K562 (cell line): ENCODE measurements around the gene TTLL9. TPM values are rescaled to one million over a fixed set of nuclear protein-coding genes. Genes with fewer than 3 reads are reported as not detected.

Source experiments
- HDAC3 ChIP-seq: fragments of 450-650 bp; IDR thresholded peaks from 2 replicates; pipeline ENCODE4 v1.6.1; 2018; ENCODE audit warnings: borderline replicate concordance, mild to moderate bottlenecking, moderate library complexity; ENCODE audit not compliant: partially characterized antibody
- MTF1 ChIP-seq: fragments of 250-450 bp; sonication (Bioruptor Pico); IDR thresholded peaks from 2 replicates; pipeline ENCODE4 v1.9.0; 2021; ENCODE audit warnings: moderate library complexity, mild to moderate bottlenecking, inconsistent platforms, borderline replicate concordance
- NFATC3 ChIP-seq: fragments of 450-650 bp; IDR thresholded peaks from 2 replicates; pipeline ENCODE4 v1.6.1; 2017; ENCODE audit warnings: mild to moderate bottlenecking
- NFXL1 ChIP-seq: fragments of 450-650 bp; formaldehyde crosslinking; IDR thresholded peaks from 2 replicates; pipeline ENCODE4 v1.4.0; 2021; ENCODE audit warnings: mild to moderate bottlenecking
- POLR2H ChIP-seq: IDR thresholded peaks from 2 replicates; pipeline ENCODE4 v1.6.1; 2016; ENCODE audit warnings: missing genetic modification characterization, low read depth, mild to moderate bottlenecking, control low read depth, missing compliant biosample characterization, moderate library complexity
- SAFB ChIP-seq: fragments of 200-400 bp; formaldehyde crosslinking; IDR thresholded peaks from 2 replicates; pipeline ENCODE4 v1.6.1; 2017; ENCODE audit warnings: low read depth, low read length, borderline replicate concordance
- STAT5B ChIP-seq: fragments of 250-450 bp; sonication (Bioruptor Pico); IDR thresholded peaks from 2 replicates; pipeline ENCODE4 v1.8.0; 2021; ENCODE audit warnings: mild to moderate bottlenecking, inconsistent platforms
- ZC3H8 ChIP-seq: fragments of 450-650 bp; IDR thresholded peaks from 2 replicates; pipeline ENCODE4 v1.6.1; 2017
- ZNF586 ChIP-seq: fragments of 450-650 bp; formaldehyde crosslinking; conservative IDR thresholded peaks from 2 replicates; pipeline ENCODE4 v1.4.0; 2020; ENCODE audit warnings: mild to moderate bottlenecking, moderate library complexity
- polyA plus RNA-seq, 8 experiments: library from polyadenylated mRNA; depleted of rRNA in 4 of 8; stranded (reverse) in 5 of 8; unstranded in 3 of 8; fragments of >200 nt; fragmentation: Nextera tagmentation in 2 of 8; fragmentation: Illumina TruSeq in 1 of 8; extraction: Ambion mirVana in 2 of 8; extraction: Trizol in 1 of 8; gene quantifications; 2 replicates each; pipeline versions ENCODE4 v1.2.1 to v1.2.3, GENCODE V29; 2011 to 2014; ENCODE audit warnings: inconsistent platforms in 1 of 8, missing spikeins in 1 of 8
- total RNA-seq, 7 experiments: library from RNA; depleted of rRNA in 6 of 7; stranded (reverse); fragments of >200 nt in 6 of 7; fragmentation: Illumina TruSeq in 2 of 7; extraction: Trizol in 2 of 7; gene quantifications; 2 replicates each; pipeline versions ENCODE4 v1.2.1 to v1.2.3, GENCODE V29; 2011 to 2021; ENCODE audit warnings: low replicate concordance in 1 of 7
- TF ChIP-seq, protein P1 (sequence below): fragments of 250-450 bp; sonication (Bioruptor Pico); IDR thresholded peaks from 2 replicates; pipeline ENCODE4 v1.5.0; 2021; ENCODE audit warnings: mild to moderate bottlenecking, moderate library complexity
- TF ChIP-seq, protein P2 (sequence below): fragments of 450-650 bp; IDR thresholded peaks from 2 replicates; pipeline ENCODE4 v1.6.1; 2018; ENCODE audit warnings: mild to moderate bottlenecking, low read depth; ENCODE audit not compliant: partially characterized antibody
- TF ChIP-seq, protein P3 (sequence below): sonication (generic); formaldehyde crosslinking; IDR thresholded peaks from 2 replicates; pipeline ENCODE4 v1.8.1; 2023; ENCODE audit warnings: mild to moderate bottlenecking, missing genetic modification reagents
- TF ChIP-seq, protein P4 (sequence below): fragments of 250-450 bp; sonication (Bioruptor Pico); IDR thresholded peaks from 2 replicates; pipeline ENCODE4 v1.4.0; 2020; ENCODE audit warnings: mild to moderate bottlenecking, moderate library complexity, borderline replicate concordance

The TTLL9 gene
- total and polyA plus RNA-seq, 9 of the 15 experiments (the other 6 are each of a cell fraction or from before 2014, with no cell fraction given) = 0.06 to 0.07 TPM; not detected in 7

DNA sequence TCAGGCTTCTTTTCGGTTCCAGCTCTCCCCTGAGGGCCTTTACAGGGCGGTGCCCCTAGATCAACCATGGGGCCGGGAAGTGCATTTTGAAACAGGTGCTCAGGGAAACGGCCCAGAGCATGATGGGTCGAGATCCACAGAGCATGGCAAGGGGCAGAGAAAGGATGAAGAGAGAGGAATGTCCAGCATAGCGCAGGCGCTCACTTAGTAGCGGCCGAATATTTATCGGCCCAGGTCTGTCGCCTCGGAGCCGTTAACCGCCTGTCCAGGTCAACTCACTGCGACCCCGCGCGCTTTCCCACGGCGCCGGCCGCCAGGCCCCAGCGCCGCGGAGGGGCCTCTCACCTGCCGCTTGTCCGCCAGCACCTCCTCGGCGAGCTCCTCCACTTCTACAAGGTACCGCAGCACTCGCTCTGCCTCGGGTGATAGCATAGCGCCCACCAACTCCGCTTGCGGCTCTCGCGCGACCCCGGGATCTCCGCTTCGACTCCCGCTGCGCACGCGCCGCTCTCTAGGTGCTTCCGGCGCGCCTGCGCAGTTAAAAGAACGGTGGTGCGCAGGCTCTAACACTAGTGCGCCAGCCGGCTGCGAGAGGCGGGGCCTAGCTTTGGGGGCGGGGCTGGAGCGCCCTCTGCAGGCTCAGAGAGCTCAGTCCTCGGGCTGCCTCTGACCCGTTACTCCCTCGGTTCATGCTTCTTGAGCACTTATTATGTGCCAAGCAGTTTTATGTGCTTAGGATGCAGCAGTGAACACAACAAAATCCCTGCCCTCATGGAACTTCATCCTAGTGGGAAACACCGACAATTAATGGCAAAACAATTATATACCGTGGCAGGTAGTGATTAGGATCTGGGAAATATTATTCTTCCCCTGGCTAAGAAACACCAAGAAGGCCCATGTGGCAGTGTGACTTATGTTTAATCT is 81.4 kb downstream of the TTLL9 start, which contains the start of gene PDRG1 (continued):
- TF ChIP-seq NFATC3 = no peak
- TF ChIP-seq NFXL1 (CRISPR knock-in tag) = no peak
- TF ChIP-seq, protein P1, sequence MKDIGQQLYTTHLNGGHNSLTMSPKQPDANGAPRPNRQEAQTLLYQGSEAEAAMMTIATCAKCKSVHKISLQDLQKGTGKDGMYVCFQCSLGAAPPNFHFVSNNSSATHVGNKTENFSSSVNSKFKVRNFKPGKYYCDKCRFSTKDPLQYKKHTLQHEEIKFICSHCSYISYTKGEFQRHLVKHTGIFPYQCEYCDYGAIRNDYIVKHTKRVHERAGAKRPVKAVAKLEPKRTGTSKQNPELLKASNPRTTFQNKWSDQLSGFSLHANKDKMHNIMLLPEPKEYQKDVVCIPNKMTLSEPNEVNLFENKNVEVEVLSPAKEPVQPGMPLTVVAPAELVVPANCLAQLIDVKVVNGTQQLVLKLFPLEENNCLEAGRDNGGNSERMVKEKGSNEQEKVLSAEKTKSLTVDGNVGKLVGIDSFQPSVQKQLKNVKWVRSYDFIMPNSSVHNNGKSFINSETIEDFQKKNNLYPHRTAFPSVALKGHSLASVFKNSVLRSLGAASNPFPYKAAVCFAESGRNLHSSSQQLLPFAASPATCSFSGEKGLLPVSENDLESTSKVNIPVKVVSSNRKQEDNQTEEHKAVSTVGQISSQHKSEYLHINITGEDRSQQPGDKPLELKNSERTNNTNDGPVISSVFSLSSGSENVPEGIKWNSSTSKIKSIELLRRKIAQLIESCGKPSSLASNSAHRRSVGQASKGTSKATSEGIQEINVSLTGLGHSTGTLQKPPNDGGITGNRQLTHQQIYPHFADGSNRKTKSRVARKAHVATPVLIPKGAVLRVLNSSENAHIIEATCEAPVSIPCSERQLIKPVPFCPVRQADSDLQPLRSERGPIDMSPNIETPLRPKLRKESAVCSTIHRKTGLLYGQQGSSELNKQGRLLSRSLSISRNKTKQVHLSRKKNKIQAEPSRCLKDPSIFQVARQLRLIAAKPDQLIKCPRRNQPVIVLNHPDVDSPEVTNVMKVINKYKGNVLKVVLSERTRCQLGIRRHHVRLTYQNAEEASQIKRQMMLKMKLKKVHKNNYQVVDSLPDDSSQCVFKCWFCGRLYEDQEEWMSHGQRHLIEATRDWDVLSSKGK (CRISPR knock-in tag) = no peak
- no peak for TF ChIP-seq ZNF586 (CRISPR knock-in tag)
- no peak for TF ChIP-seq POLR2H (tag)
- TF ChIP-seq, protein P2, sequence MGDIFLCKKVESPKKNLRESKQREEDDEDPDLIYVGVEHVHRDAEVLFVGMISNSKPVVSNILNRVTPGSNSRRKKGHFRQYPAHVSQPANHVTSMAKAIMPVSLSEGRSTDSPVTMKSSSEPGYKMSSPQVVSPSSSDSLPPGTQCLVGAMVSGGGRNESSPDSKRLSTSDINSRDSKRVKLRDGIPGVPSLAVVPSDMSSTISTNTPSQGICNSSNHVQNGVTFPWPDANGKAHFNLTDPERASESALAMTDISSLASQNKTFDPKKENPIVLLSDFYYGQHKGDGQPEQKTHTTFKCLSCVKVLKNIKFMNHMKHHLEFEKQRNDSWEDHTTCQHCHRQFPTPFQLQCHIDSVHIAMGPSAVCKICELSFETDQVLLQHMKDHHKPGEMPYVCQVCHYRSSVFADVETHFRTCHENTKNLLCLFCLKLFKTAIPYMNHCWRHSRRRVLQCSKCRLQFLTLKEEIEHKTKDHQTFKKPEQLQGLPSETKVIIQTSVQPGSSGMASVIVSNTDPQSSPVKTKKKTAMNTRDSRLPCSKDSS = no peak
- no peak for TF ChIP-seq HDAC3
- TF ChIP-seq, protein P3, sequence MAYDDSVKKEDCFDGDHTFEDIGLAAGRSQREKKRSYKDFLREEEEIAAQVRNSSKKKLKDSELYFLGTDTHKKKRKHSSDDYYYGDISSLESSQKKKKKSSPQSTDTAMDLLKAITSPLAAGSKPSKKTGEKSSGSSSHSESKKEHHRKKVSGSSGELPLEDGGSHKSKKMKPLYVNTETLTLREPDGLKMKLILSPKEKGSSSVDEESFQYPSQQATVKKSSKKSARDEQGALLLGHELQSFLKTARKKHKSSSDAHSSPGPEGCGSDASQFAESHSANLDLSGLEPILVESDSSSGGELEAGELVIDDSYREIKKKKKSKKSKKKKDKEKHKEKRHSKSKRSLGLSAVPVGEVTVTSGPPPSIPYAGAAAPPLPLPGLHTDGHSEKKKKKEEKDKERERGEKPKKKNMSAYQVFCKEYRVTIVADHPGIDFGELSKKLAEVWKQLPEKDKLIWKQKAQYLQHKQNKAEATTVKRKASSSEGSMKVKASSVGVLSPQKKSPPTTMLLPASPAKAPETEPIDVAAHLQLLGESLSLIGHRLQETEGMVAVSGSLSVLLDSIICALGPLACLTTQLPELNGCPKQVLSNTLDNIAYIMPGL = no peak; the same call in 1 of the 2 replicates
- TF ChIP-seq MTF1 = no peak
- no peak for TF ChIP-seq SAFB
- no peak for TF ChIP-seq STAT5B (CRISPR knock-in tag)
- no peak for TF ChIP-seq ZC3H8
- TF ChIP-seq, protein P4, sequence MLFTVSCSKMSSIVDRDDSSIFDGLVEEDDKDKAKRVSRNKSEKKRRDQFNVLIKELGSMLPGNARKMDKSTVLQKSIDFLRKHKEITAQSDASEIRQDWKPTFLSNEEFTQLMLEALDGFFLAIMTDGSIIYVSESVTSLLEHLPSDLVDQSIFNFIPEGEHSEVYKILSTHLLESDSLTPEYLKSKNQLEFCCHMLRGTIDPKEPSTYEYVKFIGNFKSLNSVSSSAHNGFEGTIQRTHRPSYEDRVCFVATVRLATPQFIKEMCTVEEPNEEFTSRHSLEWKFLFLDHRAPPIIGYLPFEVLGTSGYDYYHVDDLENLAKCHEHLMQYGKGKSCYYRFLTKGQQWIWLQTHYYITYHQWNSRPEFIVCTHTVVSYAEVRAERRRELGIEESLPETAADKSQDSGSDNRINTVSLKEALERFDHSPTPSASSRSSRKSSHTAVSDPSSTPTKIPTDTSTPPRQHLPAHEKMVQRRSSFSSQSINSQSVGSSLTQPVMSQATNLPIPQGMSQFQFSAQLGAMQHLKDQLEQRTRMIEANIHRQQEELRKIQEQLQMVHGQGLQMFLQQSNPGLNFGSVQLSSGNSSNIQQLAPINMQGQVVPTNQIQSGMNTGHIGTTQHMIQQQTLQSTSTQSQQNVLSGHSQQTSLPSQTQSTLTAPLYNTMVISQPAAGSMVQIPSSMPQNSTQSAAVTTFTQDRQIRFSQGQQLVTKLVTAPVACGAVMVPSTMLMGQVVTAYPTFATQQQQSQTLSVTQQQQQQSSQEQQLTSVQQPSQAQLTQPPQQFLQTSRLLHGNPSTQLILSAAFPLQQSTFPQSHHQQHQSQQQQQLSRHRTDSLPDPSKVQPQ (CRISPR knock-in tag) = no peak
